Measurements from ENCODE around the gene MCRS1.
"Not testable (repeated sequence)": the region's sequence is repeated elsewhere in the genome, so short reads cannot be mapped to it uniquely, and the experiment has no call there.

DNA sequence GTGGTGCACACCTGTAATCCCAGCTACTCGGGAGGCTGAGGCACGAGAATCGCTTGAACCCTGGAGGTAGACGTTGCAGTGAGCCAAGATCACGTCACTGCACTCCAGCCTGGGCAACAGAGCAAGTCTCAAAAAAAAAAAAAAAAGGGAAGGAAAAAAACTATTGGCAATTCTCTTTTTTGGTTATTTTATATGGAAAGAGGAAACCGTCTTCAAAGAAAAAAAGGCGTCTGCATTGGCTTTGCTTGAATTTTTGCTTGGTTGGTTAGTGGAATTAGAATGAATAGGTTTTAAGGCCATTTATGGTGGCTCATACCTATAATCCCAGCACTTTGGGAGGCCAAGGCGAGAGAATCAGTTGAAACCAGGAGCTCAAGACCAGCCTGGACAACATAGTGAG is 58.3 kb downstream of the MCRS1 start:
- TF ChIP-seq, protein P1, sequence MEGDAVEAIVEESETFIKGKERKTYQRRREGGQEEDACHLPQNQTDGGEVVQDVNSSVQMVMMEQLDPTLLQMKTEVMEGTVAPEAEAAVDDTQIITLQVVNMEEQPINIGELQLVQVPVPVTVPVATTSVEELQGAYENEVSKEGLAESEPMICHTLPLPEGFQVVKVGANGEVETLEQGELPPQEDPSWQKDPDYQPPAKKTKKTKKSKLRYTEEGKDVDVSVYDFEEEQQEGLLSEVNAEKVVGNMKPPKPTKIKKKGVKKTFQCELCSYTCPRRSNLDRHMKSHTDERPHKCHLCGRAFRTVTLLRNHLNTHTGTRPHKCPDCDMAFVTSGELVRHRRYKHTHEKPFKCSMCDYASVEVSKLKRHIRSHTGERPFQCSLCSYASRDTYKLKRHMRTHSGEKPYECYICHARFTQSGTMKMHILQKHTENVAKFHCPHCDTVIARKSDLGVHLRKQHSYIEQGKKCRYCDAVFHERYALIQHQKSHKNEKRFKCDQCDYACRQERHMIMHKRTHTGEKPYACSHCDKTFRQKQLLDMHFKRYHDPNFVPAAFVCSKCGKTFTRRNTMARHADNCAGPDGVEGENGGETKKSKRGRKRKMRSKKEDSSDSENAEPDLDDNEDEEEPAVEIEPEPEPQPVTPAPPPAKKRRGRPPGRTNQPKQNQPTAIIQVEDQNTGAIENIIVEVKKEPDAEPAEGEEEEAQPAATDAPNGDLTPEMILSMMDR (IDR thresholded peaks at IDR 0.05), result not testable (repeated sequence)
- not testable (repeated sequence) for TF ChIP-seq POLR2A (IDR thresholded peaks at IDR 0.05)
